H9 (cell line): ENCODE results near the gene DIRAS3. TPM values are rescaled to one million over a fixed set of nuclear protein-coding genes. Genes with fewer than 3 reads are reported as not detected.

Experiments used
- DNase-seq: peaks from one replicate; pipeline ENCODE4 v3.0.0-alpha.2; 2017
- H2AFZ ChIP-seq: one replicate; pipeline ENCODE4 v1.6.1; 2013; ENCODE audit warnings: mild to moderate bottlenecking, low read length, control low read depth, moderate library complexity
- H2AK5ac ChIP-seq: 2 replicates; pipeline ENCODE4 v1.6.1; 2013; ENCODE audit warnings: low read length, control low read depth, mixed read lengths; ENCODE audit not compliant: insufficient read length
- H2BK120ac ChIP-seq: one replicate; pipeline ENCODE4 v1.6.1; 2013; ENCODE audit warnings: low read depth, mild to moderate bottlenecking, low read length, control low read depth, inconsistent platforms; ENCODE audit not compliant: poor library complexity, severe bottlenecking
- H2BK12ac ChIP-seq: 2 replicates; pipeline ENCODE4 v1.6.1; 2013; ENCODE audit warnings: low read length, control low read depth, mixed read lengths, low read depth; ENCODE audit not compliant: insufficient read length
- H2BK15ac ChIP-seq: 2 replicates; pipeline ENCODE4 v1.6.1; 2013; ENCODE audit warnings: low read depth, low read length, control low read depth
- H2BK20ac ChIP-seq: one replicate; pipeline ENCODE4 v1.6.1; 2013; ENCODE audit warnings: low read depth, mild to moderate bottlenecking, low read length, control low read depth, inconsistent platforms; ENCODE audit not compliant: poor library complexity, severe bottlenecking
- H2BK5ac ChIP-seq: 2 replicates; pipeline ENCODE4 v1.6.1; 2013; ENCODE audit warnings: low read length, control low read depth, mixed read lengths; ENCODE audit not compliant: insufficient read length
- H3K14ac ChIP-seq: 2 replicates; pipeline ENCODE4 v1.6.1; 2013; ENCODE audit warnings: low read length, control low read depth; ENCODE audit not compliant: insufficient read depth
- H3K18ac ChIP-seq: 2 replicates; pipeline ENCODE4 v1.6.1; 2013; ENCODE audit warnings: low read depth, mild to moderate bottlenecking, mixed read lengths, low read length, control low read depth; ENCODE audit not compliant: insufficient read length
- H3K23ac ChIP-seq: 2 replicates; pipeline ENCODE4 v1.6.1; 2013; ENCODE audit warnings: low read length, control low read depth, mixed read lengths, low read depth; ENCODE audit not compliant: insufficient read length
- H3K23me2 ChIP-seq: 2 replicates; pipeline ENCODE4 v1.6.1; 2013; ENCODE audit warnings: low read depth, mild to moderate bottlenecking, mixed read lengths, low read length, control low read depth; ENCODE audit not compliant: insufficient read length, poor library complexity, severe bottlenecking
- H3K27ac ChIP-seq: 2 replicates; pipeline ENCODE4 v1.5.1; 2013; ENCODE audit warnings: low read length, control low read depth, mixed read lengths, low read depth; ENCODE audit not compliant: insufficient read length
- H3K27me3 ChIP-seq: 2 replicates; pipeline ENCODE4 v1.6.1; 2013; ENCODE audit warnings: low read length, control low read depth, inconsistent platforms; ENCODE audit not compliant: insufficient read depth
- H3K4ac ChIP-seq: 2 replicates; pipeline ENCODE4 v1.6.1; 2013; ENCODE audit warnings: low read depth, mild to moderate bottlenecking, control low read depth, inconsistent platforms, low read length, moderate library complexity
- H3K4me1 ChIP-seq: 2 replicates; pipeline ENCODE4 v1.6.1; 2013; ENCODE audit warnings: low read length, control low read depth, inconsistent platforms; ENCODE audit not compliant: insufficient read depth
- H3K4me2 ChIP-seq: 2 replicates; pipeline ENCODE4 v1.6.1; 2013; ENCODE audit warnings: low read length, control low read depth, mixed read lengths; ENCODE audit not compliant: insufficient read length, insufficient read depth
- H3K56ac ChIP-seq: 2 replicates; pipeline ENCODE4 v1.6.1; 2013; ENCODE audit warnings: low read depth, mild to moderate bottlenecking, mixed read lengths, low read length, control low read depth; ENCODE audit not compliant: insufficient read length
- H3K79me1 ChIP-seq: 2 replicates; pipeline ENCODE4 v1.6.1; 2013; ENCODE audit warnings: low read depth, mild to moderate bottlenecking, moderate library complexity, low read length, control low read depth, inconsistent platforms; ENCODE audit not compliant: insufficient read depth, poor library complexity, severe bottlenecking
- H3K79me2 ChIP-seq: 2 replicates; pipeline ENCODE4 v1.6.1; 2013; ENCODE audit warnings: low read length, control low read depth, inconsistent platforms; ENCODE audit not compliant: insufficient read depth
- H3K9ac ChIP-seq: 2 replicates; pipeline ENCODE4 v1.6.1; 2013; ENCODE audit warnings: low read length, control low read depth, mixed read lengths; ENCODE audit not compliant: insufficient read length; ENCODE audit errors: extremely low read depth
- H3K9me3 ChIP-seq: one replicate; pipeline ENCODE4 v1.6.1; 2013; ENCODE audit warnings: low read depth, low read length, inconsistent platforms; ENCODE audit not compliant: control insufficient read depth
- H3T11ph ChIP-seq: one replicate; pipeline ENCODE4 v1.6.1; 2013; ENCODE audit warnings: mild to moderate bottlenecking, low read length, control low read depth, inconsistent platforms
- H4K20me1 ChIP-seq: one replicate; pipeline ENCODE4 v1.6.1; 2013; ENCODE audit not compliant: control insufficient read depth, insufficient read length, insufficient read depth
- H4K5ac ChIP-seq: 2 replicates; pipeline ENCODE4 v1.6.1; 2013; ENCODE audit warnings: low read depth, mild to moderate bottlenecking, mixed read lengths, low read length, control low read depth; ENCODE audit not compliant: insufficient read length
- H4K8ac ChIP-seq: replicated peaks from 2 replicates; pipeline ENCODE4 v1.6.1; 2013; ENCODE audit warnings: low read length, control low read depth, mixed read lengths, low read depth; ENCODE audit not compliant: insufficient read length
- H4K91ac ChIP-seq: 2 replicates; pipeline ENCODE4 v1.6.1; 2013; ENCODE audit warnings: low read depth, mild to moderate bottlenecking, moderate library complexity, mixed read lengths, low read length, control low read depth; ENCODE audit not compliant: insufficient read length
- H3K27ac Mint-ChIP-seq, 3 experiments: 2 replicates in 2 of 3; 3 replicates in 1 of 3; pipeline ENCODE4 v1.8.0; 2020 to 2021; ENCODE audit warnings: mixed read lengths in 3 of 3, mild to moderate bottlenecking in 1 of 3, moderate library complexity in 1 of 3
- H3K27me3 Mint-ChIP-seq: 2 replicates; pipeline ENCODE4 v1.8.0; 2021; ENCODE audit warnings: low read depth, mild to moderate bottlenecking, moderate library complexity, mixed read lengths
- H3K36me3 Mint-ChIP-seq, 3 experiments: 2 replicates in 2 of 3; 3 replicates in 1 of 3; pipeline ENCODE4 v1.8.0; 2020 to 2021; ENCODE audit warnings: low read depth in 3 of 3, mixed read lengths in 3 of 3; ENCODE audit not compliant: insufficient read depth in 1 of 3
- H3K4me1 Mint-ChIP-seq, 2 experiments: 2 replicates each; pipeline ENCODE4 v1.8.0; 2020; ENCODE audit warnings: mixed read lengths in 2 of 2
- H3K4me3 Mint-ChIP-seq, 2 experiments: 2 replicates in 1 of 2; 3 replicates in 1 of 2; pipeline ENCODE4 v1.8.0; 2020 to 2021; ENCODE audit warnings: mild to moderate bottlenecking in 2 of 2, mixed read lengths in 2 of 2, moderate library complexity in 1 of 2
- H3K9me3 Mint-ChIP-seq, 2 experiments: 2 replicates in 1 of 2; 3 replicates in 1 of 2; pipeline ENCODE4 v1.8.0; 2020; ENCODE audit warnings: mild to moderate bottlenecking in 2 of 2, mixed read lengths in 2 of 2, moderate library complexity in 1 of 2
- WGBS: extraction: QIAGEN DNeasy Blood & Tissue Kit; methylation state at CpG from one replicate; pipeline ENCODE4 v1.1.7; 2013; ENCODE audit warnings: missing lambda C conversion rate, low lambda C conversion rate, mixed read lengths; ENCODE audit not compliant: insufficient read length; ENCODE audit errors: extremely low coverage; 5-methylcytosine and 5-hydroxymethylcytosine counted together
- total RNA-seq: library from RNA; stranded (reverse); gene quantifications from 2 replicates; pipeline ENCODE4 v1.2.1, GENCODE V29; 2021
- TF ChIP-seq, protein P1 (sequence below): fragments of 200-600 bp; sonication (generic); conservative IDR thresholded peaks from 3 replicates; pipeline ENCODE4 v1.8.0; 2021; ENCODE audit warnings: antibody characterized with exemption, mild to moderate bottlenecking

DIRAS3 gene
- total RNA-seq, 1 experiment from 2014 or later: not detected

DNA sequence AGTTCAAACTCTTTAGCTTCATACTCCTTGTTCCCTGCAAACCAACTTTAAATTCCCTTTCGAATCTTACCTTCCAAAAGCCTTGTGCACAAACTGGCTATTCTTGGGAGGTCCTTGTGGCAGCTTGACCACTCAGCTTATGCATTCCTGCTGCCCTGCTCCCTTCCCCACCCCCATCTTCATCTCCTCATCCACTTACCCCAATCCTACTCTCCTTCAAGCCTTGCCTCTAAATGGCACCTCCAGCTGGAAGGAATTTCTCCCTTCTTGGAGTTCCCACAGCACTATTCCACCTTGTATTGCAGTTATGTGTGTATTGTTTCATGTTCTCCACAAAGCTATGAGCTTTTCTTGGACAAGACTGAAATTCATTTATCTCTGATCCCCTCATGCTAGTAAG, 15.3 kb upstream of the DIRAS3 start:
- Histone ChIP-seq H4K20me1 (no peaks in the 10 kb centered on the region), H3K4ac (no peak overlapping the region), H2BK15ac (no peak overlapping the region), H2AFZ (no peak overlapping the region), H3K79me1 (no peaks in the 10 kb centered on the region), H3K23ac (no peak overlapping the region), H2BK5ac (no peak overlapping the region), H4K8ac (no peak overlapping the region), H3T11ph (no peak overlapping the region), H3K27ac (no peak overlapping the region), H3K9me3 (no peaks in the 10 kb centered on the region), H3K23me2 (no peaks in the 10 kb centered on the region), H3K4me1 (no peaks in the 10 kb centered on the region; the same call in 1 of the 2 replicates), H3K56ac (no peak overlapping the region), H4K5ac (no peak overlapping the region), H3K79me2 (no peaks in the 10 kb centered on the region), H2BK120ac (no peak overlapping the region), H2AK5ac (no peak overlapping the region), H3K14ac (no peak overlapping the region), H4K91ac (no peak overlapping the region), H3K27me3 (no peaks in the 10 kb centered on the region), H3K18ac (no peak overlapping the region), H3K4me2 (no peak overlapping the region), H2BK20ac (no peak overlapping the region), H3K9ac (no peak overlapping the region), H2BK12ac (no peak overlapping the region)
- no peaks in the 10 kb centered on the region; the same call in 1 of the 2 replicates for H3K27me3 Mint-ChIP-seq
- DNase-seq: no peak
- peak overlapping the region in 1 of 3 experiments; percentile 12; a peak in 1 of 7 replicates for H3K27ac Mint-ChIP-seq
- H3K36me3 Mint-ChIP-seq: no peaks in the 10 kb centered on the region
- H3K9me3 Mint-ChIP-seq: peaks cover 2 to 4% of the 10 kb centered on the region in 2 experiments; a peak in 3 of 5 replicates
- TF ChIP-seq, protein P1, sequence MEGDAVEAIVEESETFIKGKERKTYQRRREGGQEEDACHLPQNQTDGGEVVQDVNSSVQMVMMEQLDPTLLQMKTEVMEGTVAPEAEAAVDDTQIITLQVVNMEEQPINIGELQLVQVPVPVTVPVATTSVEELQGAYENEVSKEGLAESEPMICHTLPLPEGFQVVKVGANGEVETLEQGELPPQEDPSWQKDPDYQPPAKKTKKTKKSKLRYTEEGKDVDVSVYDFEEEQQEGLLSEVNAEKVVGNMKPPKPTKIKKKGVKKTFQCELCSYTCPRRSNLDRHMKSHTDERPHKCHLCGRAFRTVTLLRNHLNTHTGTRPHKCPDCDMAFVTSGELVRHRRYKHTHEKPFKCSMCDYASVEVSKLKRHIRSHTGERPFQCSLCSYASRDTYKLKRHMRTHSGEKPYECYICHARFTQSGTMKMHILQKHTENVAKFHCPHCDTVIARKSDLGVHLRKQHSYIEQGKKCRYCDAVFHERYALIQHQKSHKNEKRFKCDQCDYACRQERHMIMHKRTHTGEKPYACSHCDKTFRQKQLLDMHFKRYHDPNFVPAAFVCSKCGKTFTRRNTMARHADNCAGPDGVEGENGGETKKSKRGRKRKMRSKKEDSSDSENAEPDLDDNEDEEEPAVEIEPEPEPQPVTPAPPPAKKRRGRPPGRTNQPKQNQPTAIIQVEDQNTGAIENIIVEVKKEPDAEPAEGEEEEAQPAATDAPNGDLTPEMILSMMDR: no peak
- H3K4me1 Mint-ChIP-seq: peaks cover 6 to 10% of the 10 kb centered on the region in 2 experiments
- no peak overlapping the region for H3K4me3 Mint-ChIP-seq
- WGBS: no CpG with 5 or more reads among the region's 1 CpG
